ENCODE data around the gene LRP1-AS.

Gene LRP1-AS

GRCh38 chr12:57146961-57147944, at the start of gene LRP1-AS:
LRP1-AS (minus strand) TSS chr12:57147619.
- DNase-seq (ENCODE audit: low read depth in 2 of 2), result no peak

- DNase-seq (ENCODE audit: low read depth in 2 of 2), result no peak
Measured at GRCh38 chr12:57196956-57197355, 49.5 kb upstream of the LRP1-AS start.

GRCh38 chr12:57196439-57196838, 49.0 kb upstream of the LRP1-AS start:
- DNase-seq (ENCODE audit: low read depth in 2 of 2), result no peak

- no peak for DNase-seq (ENCODE audit: low read depth in 2 of 2)
Measured at GRCh38 chr12:57195611-57196371, 48.4 kb upstream of the LRP1-AS start.

- no peak for DNase-seq (ENCODE audit: low read depth in 2 of 2)
Measured at GRCh38 chr12:57195186-57195585, 47.8 kb upstream of the LRP1-AS start.

GRCh38 chr12:57194253-57194652, 46.8 kb upstream of the LRP1-AS start:
- DNase-seq (ENCODE audit: low read depth in 2 of 2), result no peak

GRCh38 chr12:57193706-57194245, 46.4 kb upstream of the LRP1-AS start:
- DNase-seq (ENCODE audit: low read depth in 2 of 2), result no peak

- no peak for DNase-seq (ENCODE audit: low read depth in 2 of 2)
Measured at GRCh38 chr12:57192920-57193319, 45.5 kb upstream of the LRP1-AS start.

GRCh38 chr12:57191410-57191809, 44.0 kb upstream of the LRP1-AS start:
- no peak for DNase-seq (ENCODE audit: low read depth in 2 of 2)

GRCh38 chr12:57190821-57191220, 43.4 kb upstream of the LRP1-AS start:
- DNase-seq (ENCODE audit: low read depth in 2 of 2), result no peak

- no peak for DNase-seq (ENCODE audit: low read depth in 2 of 2)
Measured at GRCh38 chr12:57190037-57190436, 42.6 kb upstream of the LRP1-AS start.

- DNase-seq (ENCODE audit: low read depth in 2 of 2), result no peak
Measured at GRCh38 chr12:57188090-57188425, 40.6 kb upstream of the LRP1-AS start.

- DNase-seq (ENCODE audit: low read depth in 2 of 2), result no peak
Measured at GRCh38 chr12:57187222-57188089, 40.0 kb upstream of the LRP1-AS start.

- no peak for DNase-seq (ENCODE audit: low read depth in 2 of 2)
Measured at GRCh38 chr12:57185906-57186508, 38.6 kb upstream of the LRP1-AS start.

GRCh38 chr12:57185403-57185802, 38.0 kb upstream of the LRP1-AS start:
- DNase-seq (ENCODE audit: low read depth in 2 of 2), result no peak

- DNase-seq (ENCODE audit: low read depth in 2 of 2), result no peak
Measured at GRCh38 chr12:57183939-57184725, 36.7 kb upstream of the LRP1-AS start.

GRCh38 chr12:57182918-57183575, 35.6 kb upstream of the LRP1-AS start:
- peak; percentile 46 to 56 for DNase-seq (ENCODE audit: low read depth in 2 of 2)

- no peak for DNase-seq (ENCODE audit: low read depth in 2 of 2)
Measured at GRCh38 chr12:57181561-57182155, 34.2 kb upstream of the LRP1-AS start.

GRCh38 chr12:57181072-57181471, 33.7 kb upstream of the LRP1-AS start:
- DNase-seq (ENCODE audit: low read depth in 2 of 2), result no peak
